WTC11 (cell line): ENCODE measurements around the gene CHDH. TPM values are rescaled to one million over a fixed set of nuclear protein-coding genes. Genes with fewer than 3 reads are reported as not detected.

Experiments
- ATAC-seq: fragments of 200-7000 bp; cut with Tn5 transposase; 2 replicates; pipeline ENCODE4 v1.10.0; 2021; ENCODE audit warnings: mild to moderate bottlenecking, moderate library complexity
- Bru-seq: library from RNA; stranded (reverse); fragments of 400-500 nt; gene quantifications from one replicate; lab custom pipeline; 2021; lab: Mats Ljungman, UMichigan
- CTCF ChIA-PET: fragments of 300-600 bp; sonication (Branson Sonifier 250); formaldehyde crosslinking; loops from one replicate; lab custom pipeline; 2021; ENCODE audit warnings: antibody characterized with exemption; lab: Charles Lee
- POLR2A ChIA-PET: fragments of 350-600 bp; sonication (Branson Sonifier 250); formaldehyde crosslinking; loops from one replicate; lab custom pipeline; 2021; ENCODE audit warnings: antibody characterized with exemption; lab: Charles Lee
- DNase-seq: peaks from one replicate; pipeline ENCODE4 v3.0.0; 2021; ENCODE audit warnings: low spot score
- H3K27ac Mint-ChIP-seq: 2 replicates; pipeline ENCODE4 v1.8.0; 2021; ENCODE audit warnings: mixed read lengths
- H3K27me3 Mint-ChIP-seq: 2 replicates; pipeline ENCODE4 v1.8.0; 2021; ENCODE audit warnings: low read depth, mild to moderate bottlenecking, moderate library complexity, mixed read lengths
- H3K36me3 Mint-ChIP-seq: 2 replicates; pipeline ENCODE4 v1.8.0; 2021; ENCODE audit warnings: mixed read lengths
- H3K4me1 Mint-ChIP-seq: 2 replicates; pipeline ENCODE4 v1.8.0; 2022; ENCODE audit warnings: mixed read lengths
- H3K4me3 Mint-ChIP-seq: 2 replicates; pipeline ENCODE4 v1.8.0; 2021; ENCODE audit warnings: mild to moderate bottlenecking, moderate library complexity, mixed read lengths
- H3K9me3 Mint-ChIP-seq: 2 replicates; pipeline ENCODE4 v1.8.0; 2021; ENCODE audit warnings: mixed read lengths
- AR ChIP-seq: fragments of 250-450 bp; sonication (Bioruptor Pico); IDR thresholded peaks from 2 replicates; pipeline ENCODE4 v1.9.0; 2021; ENCODE audit warnings: mild to moderate bottlenecking
- CBFB ChIP-seq: sonication (generic); formaldehyde crosslinking; IDR thresholded peaks from 2 replicates; pipeline ENCODE4 v1.8.1; 2022; ENCODE audit warnings: mild to moderate bottlenecking, low read depth, missing genetic modification reagents
- CTCF ChIP-seq: fragments of 200-600 bp; IDR thresholded peaks from 2 replicates; pipeline ENCODE4 v1.8.0; 2022; ENCODE audit warnings: antibody characterized with exemption
- E2F1 ChIP-seq: sonication (generic); formaldehyde crosslinking; IDR thresholded peaks from 2 replicates; pipeline ENCODE4 v1.8.0; 2022; ENCODE audit warnings: mild to moderate bottlenecking, missing genetic modification reagents
- FOXK1 ChIP-seq: sonication (generic); formaldehyde crosslinking; IDR thresholded peaks from 2 replicates; pipeline ENCODE4 v1.8.0; 2022; ENCODE audit warnings: mild to moderate bottlenecking, moderate library complexity, missing genetic modification reagents
- GTF2I ChIP-seq: fragments of 250-450 bp; sonication (Bioruptor Pico); conservative IDR thresholded peaks from 2 replicates; pipeline ENCODE4 v1.4.0; 2021; ENCODE audit warnings: mild to moderate bottlenecking
- HMGA2 ChIP-seq: fragments of 250-450 bp; sonication (Bioruptor Pico); IDR thresholded peaks from 2 replicates; pipeline ENCODE4 v1.4.0; 2021; ENCODE audit warnings: mild to moderate bottlenecking, moderate library complexity
- JAZF1 ChIP-seq: fragments of 250-450 bp; sonication (Bioruptor Pico); IDR thresholded peaks from 2 replicates; pipeline ENCODE4 v1.9.0; 2021; ENCODE audit warnings: moderate library complexity, mild to moderate bottlenecking, inconsistent platforms
- NFATC4 ChIP-seq: fragments of 250-450 bp; sonication (Bioruptor Pico); IDR thresholded peaks from 2 replicates; pipeline ENCODE4 v1.9.0; 2021; ENCODE audit warnings: mild to moderate bottlenecking
- NR1H2 ChIP-seq: sonication (generic); formaldehyde crosslinking; IDR thresholded peaks from 2 replicates; pipeline ENCODE4 v1.9.0; 2021; ENCODE audit warnings: mild to moderate bottlenecking, moderate library complexity, missing genetic modification reagents
- OVOL2 ChIP-seq: fragments of 250-450 bp; sonication (Bioruptor Pico); IDR thresholded peaks from 2 replicates; pipeline ENCODE4 v1.9.0; 2021; ENCODE audit warnings: mild to moderate bottlenecking, borderline replicate concordance
- PREB ChIP-seq: sonication (generic); formaldehyde crosslinking; IDR thresholded peaks from 2 replicates; pipeline ENCODE4 v1.8.1; 2022; ENCODE audit warnings: mild to moderate bottlenecking, missing genetic modification reagents, moderate library complexity, borderline replicate concordance
- SP1 ChIP-seq: sonication (generic); formaldehyde crosslinking; conservative IDR thresholded peaks from 2 replicates; pipeline ENCODE4 v1.8.1; 2022; ENCODE audit warnings: missing genetic modification reagents
- STAT6 ChIP-seq: sonication (generic); formaldehyde crosslinking; conservative IDR thresholded peaks from 2 replicates; pipeline ENCODE4 v1.8.1; 2023; ENCODE audit warnings: mild to moderate bottlenecking, low read depth, missing genetic modification reagents, moderate library complexity
- TEAD1 ChIP-seq: sonication (generic); formaldehyde crosslinking; IDR thresholded peaks from 2 replicates; pipeline ENCODE4 v1.8.0; 2022; ENCODE audit warnings: mild to moderate bottlenecking, missing genetic modification reagents
- long read RNA-seq, 3 experiments: library from RNA in 1 of 3; library from capped mRNA in 1 of 3; library from polyadenylated mRNA in 1 of 3; unstranded in 2 of 3; stranded (forward) in 1 of 3; transcript quantifications; one replicate each; pipeline ENCODE4 v2.0.0, GENCODE V29; 2021
- total RNA-seq: library from RNA; stranded (reverse); gene quantifications from 3 replicates; pipeline ENCODE4 v1.2.3, GENCODE V29; 2021
- TF ChIP-seq, protein P1 (sequence below): fragments of 250-450 bp; sonication (Bioruptor Pico); IDR thresholded peaks from 2 replicates; pipeline ENCODE4 v2.1.2; 2022; ENCODE audit warnings: mild to moderate bottlenecking, moderate library complexity
- TF ChIP-seq, protein P2 (sequence below): sonication (generic); formaldehyde crosslinking; IDR thresholded peaks from 2 replicates; pipeline ENCODE4 v1.8.0; 2022; ENCODE audit warnings: mild to moderate bottlenecking, missing genetic modification reagents
- TF ChIP-seq, protein P3 (sequence below): sonication (generic); formaldehyde crosslinking; conservative IDR thresholded peaks from 2 replicates; pipeline ENCODE4 v1.8.1; 2022; ENCODE audit warnings: mild to moderate bottlenecking, missing genetic modification reagents

The CHDH gene, protein sequence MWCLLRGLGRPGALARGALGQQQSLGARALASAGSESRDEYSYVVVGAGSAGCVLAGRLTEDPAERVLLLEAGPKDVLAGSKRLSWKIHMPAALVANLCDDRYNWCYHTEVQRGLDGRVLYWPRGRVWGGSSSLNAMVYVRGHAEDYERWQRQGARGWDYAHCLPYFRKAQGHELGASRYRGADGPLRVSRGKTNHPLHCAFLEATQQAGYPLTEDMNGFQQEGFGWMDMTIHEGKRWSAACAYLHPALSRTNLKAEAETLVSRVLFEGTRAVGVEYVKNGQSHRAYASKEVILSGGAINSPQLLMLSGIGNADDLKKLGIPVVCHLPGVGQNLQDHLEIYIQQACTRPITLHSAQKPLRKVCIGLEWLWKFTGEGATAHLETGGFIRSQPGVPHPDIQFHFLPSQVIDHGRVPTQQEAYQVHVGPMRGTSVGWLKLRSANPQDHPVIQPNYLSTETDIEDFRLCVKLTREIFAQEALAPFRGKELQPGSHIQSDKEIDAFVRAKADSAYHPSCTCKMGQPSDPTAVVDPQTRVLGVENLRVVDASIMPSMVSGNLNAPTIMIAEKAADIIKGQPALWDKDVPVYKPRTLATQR
- total RNA-seq: 9.5 to 11.7 TPM (median 10.6 TPM) in 3 replicates
- percentile 59 among the genes with signal in this experiment for Bru-seq, nascent RNA
- long read RNA-seq, experiment 1, full-length matches to known transcripts: 18 of 47 reads
- long read RNA-seq, experiment 1, partial matches to known transcripts: 4 of 47 reads
- long read RNA-seq, experiment 1, other reads (novel, unspliced or antisense): 25 of 47 reads
- long read RNA-seq, experiment 2, full-length matches to known transcripts: 1 of 13 reads
- long read RNA-seq, experiment 2, partial matches to known transcripts: 2 of 13 reads
- long read RNA-seq, experiment 2, other reads (novel, unspliced or antisense): 10 of 13 reads
- long read RNA-seq, experiment 3: 0 reads

GRCh38 chr3:53846134-53846850 is at the start of gene CHDH, which contains the start of gene IL17RB:
Gene CHDH (minus strand): TSS chr3:53846419. CDS start chr3:53824008, 22,411 bp downstream.
Gene IL17RB (plus strand): TSS chr3:53846568. CDS start chr3:53846589, 21 bp downstream.
- peak within 1 kb of the TSS; percentile 65 for H3K27ac Mint-ChIP-seq
- ATAC-seq (peak; percentile 78), DNase-seq (peak; percentile 76)
- peaks cover 40% of the 10 kb centered on the region for H3K4me1 Mint-ChIP-seq
- no peaks in the 10 kb centered on the region for H3K9me3 Mint-ChIP-seq
- CTCF ChIA-PET: interaction anchor here (0.9 to 1.3 kb wide), 4 partner anchors 10 to 142 kb away, joined by 3 read pairs; no protein-coding TSS in a partner anchor
- H3K4me3 Mint-ChIP-seq: peak within 1 kb of the TSS; percentile 74
- H3K27me3 Mint-ChIP-seq: peaks cover 18% of the 10 kb centered on the region
- H3K36me3 Mint-ChIP-seq: no peaks in the 10 kb centered on the region; the same call in 1 of the 2 replicates
- POLR2A ChIA-PET: no interaction called here
- TF ChIP-seq CTCF: no peak
- TF ChIP-seq, protein P1, sequence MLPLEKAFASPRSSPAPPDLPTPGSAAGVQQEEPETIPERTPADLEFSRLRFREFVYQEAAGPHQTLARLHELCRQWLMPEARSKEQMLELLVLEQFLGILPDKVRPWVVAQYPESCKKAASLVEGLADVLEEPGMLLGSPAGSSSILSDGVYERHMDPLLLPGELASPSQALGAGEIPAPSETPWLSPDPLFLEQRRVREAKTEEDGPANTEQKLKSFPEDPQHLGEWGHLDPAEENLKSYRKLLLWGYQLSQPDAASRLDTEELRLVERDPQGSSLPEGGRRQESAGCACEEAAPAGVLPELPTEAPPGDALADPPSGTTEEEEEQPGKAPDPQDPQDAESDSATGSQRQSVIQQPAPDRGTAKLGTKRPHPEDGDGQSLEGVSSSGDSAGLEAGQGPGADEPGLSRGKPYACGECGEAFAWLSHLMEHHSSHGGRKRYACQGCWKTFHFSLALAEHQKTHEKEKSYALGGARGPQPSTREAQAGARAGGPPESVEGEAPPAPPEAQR (CRISPR knock-in tag): no peak
- 0 out of 2 replicates have a peak, but pooled peaks have one; percentile 85 for TF ChIP-seq TEAD1
- TF ChIP-seq E2F1 (CRISPR knock-in tag): peak; percentile 87
- TF ChIP-seq, protein P2, sequence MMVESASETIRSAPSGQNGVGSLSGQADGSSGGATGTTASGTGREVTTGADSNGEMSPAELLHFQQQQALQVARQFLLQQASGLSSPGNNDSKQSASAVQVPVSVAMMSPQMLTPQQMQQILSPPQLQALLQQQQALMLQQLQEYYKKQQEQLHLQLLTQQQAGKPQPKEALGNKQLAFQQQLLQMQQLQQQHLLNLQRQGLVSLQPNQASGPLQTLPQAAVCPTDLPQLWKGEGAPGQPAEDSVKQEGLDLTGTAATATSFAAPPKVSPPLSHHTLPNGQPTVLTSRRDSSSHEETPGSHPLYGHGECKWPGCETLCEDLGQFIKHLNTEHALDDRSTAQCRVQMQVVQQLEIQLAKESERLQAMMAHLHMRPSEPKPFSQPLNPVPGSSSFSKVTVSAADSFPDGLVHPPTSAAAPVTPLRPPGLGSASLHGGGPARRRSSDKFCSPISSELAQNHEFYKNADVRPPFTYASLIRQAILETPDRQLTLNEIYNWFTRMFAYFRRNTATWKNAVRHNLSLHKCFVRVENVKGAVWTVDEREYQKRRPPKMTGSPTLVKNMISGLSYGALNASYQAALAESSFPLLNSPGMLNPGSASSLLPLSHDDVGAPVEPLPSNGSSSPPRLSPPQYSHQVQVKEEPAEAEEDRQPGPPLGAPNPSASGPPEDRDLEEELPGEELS: peak; percentile 93
- no peak for TF ChIP-seq NFATC4 (CRISPR knock-in tag)
- TF ChIP-seq FOXK1 (CRISPR knock-in tag): peak; percentile 87
- no peak for TF ChIP-seq AR
- TF ChIP-seq, protein P3, sequence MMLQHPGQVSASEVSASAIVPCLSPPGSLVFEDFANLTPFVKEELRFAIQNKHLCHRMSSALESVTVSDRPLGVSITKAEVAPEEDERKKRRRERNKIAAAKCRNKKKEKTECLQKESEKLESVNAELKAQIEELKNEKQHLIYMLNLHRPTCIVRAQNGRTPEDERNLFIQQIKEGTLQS (CRISPR knock-in tag): peak; percentile 66; the same call in 1 of the 2 replicates
- TF ChIP-seq OVOL2 (CRISPR knock-in tag): no peak
- TF ChIP-seq STAT6 (CRISPR knock-in tag): peak; percentile 81; the same call in 1 of the 2 replicates
- no peak for TF ChIP-seq HMGA2 (CRISPR knock-in tag)
- no peak for TF ChIP-seq JAZF1
- TF ChIP-seq GTF2I (CRISPR knock-in tag): no peak
- TF ChIP-seq SP1 (CRISPR knock-in tag): peak; percentile 88
- no peak for TF ChIP-seq CBFB (CRISPR knock-in tag)
- TF ChIP-seq PREB: 0 out of 2 replicates have a peak, but pooled peaks have one; percentile 65
- TF ChIP-seq NR1H2 (CRISPR knock-in tag): no peak
